Measurements from ENCODE around the gene NEUROD1. TPM values are rescaled to one million over a fixed set of nuclear protein-coding genes. Genes with fewer than 3 reads are reported as not detected.

The NEUROD1 gene
- total RNA-seq: not detected in 2 replicates

GRCh38 chr2:181680055-181680936 is at the start of gene NEUROD1:
NEUROD1 (minus strand) TSS chr2:181680517; CDS start chr2:181678860, 1,657 bp downstream.

GRCh38 chr2:181656450-181657291 is 23.6 kb downstream of the NEUROD1 start, which contains the start of gene CERKL:
CERKL (minus strand) TSS chr2:181657105; CDS start chr2:181657006, 99 bp downstream.

Other genes starting within 250 kb of the NEUROD1 start
- 27.8 and 117 TPM in 2 replicates for gene ITGA4, start 223.1 kb downstream of the NEUROD1 start, total RNA-seq
- 0.14 TPM in 1 of 2 replicates, not detected in the other for gene CERKL, start 23.4 kb downstream of the NEUROD1 start, total RNA-seq
- 98.5 and 450 TPM in 2 replicates for gene ITPRID2, start 211.2 kb upstream of the NEUROD1 start, total RNA-seq

All from placental pericyte (primary cell).